Measurements from ENCODE around the gene PTPRQ. TPM values are rescaled to one million over a fixed set of nuclear protein-coding genes. Genes with fewer than 3 reads are reported as not detected.
"Not testable (repeated sequence)": the region's sequence is repeated elsewhere in the genome, so short reads cannot be mapped to it uniquely, and the experiment has no call there.

PTPRQ gene
- total RNA-seq, 2 experiments from 2014 or later = not detected

DNA sequence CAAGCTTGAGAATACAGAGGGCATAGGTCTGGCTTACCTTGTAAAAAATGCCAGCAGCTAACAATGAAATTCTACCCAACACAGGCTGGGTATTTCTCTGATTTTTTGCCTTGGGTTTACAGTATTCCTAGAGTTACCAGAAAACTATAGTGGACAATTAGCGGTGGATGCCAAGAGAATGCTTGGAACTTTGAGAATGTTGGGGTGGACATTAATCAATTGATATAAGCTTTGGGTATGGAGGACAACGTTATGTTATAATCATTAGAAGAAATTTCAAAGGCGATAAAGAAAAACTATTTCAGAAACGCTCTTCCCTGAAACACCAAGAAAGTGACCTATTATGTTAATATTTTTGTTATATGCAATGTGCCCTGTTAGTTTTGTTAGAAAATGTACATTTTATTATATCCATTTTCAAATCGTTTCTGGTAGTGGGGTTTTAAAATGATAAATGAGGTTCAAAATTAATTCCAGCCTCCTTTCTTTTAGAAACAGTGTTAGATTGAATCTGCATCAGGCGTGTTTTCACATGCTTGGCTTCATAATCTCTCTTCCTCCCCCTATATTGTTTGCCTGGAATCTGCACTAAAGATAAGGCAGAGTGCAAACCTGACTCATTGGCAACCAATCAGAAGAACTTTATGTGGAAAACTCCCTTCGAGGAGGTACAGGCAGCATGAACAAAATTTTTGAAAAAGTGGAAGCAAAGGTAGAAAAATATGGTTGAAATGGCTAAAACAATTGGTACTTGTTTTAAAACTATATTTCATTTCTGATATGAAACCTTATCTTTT is 1.4 kb upstream of the PTPRQ start:
- Mint-ChIP-seq H3K4me1 (no peaks in the 10 kb centered on the region), H3K36me3 (no peaks in the 10 kb centered on the region), H3K9me3 (ENCODE audit: low read depth) (peaks cover 2% of the 10 kb centered on the region), H3K27ac (no peak overlapping the region), H3K4me3 (no peak overlapping the region), H3K27me3 (no peaks in the 10 kb centered on the region)
- ATAC-seq (no peak), DNase-seq (no peak)
- CTCF ChIA-PET = no interaction called here

GRCh38 chr12:80445083-80445793 is 1.2 kb downstream of the PTPRQ start:
- Mint-ChIP-seq H3K27ac (no peak overlapping the region), H3K4me1 (no peaks in the 10 kb centered on the region), H3K36me3 (no peaks in the 10 kb centered on the region), H3K4me3 (no peak overlapping the region), H3K9me3 (ENCODE audit: low read depth) (peaks cover 2% of the 10 kb centered on the region), H3K27me3 (no peaks in the 10 kb centered on the region)
- DNase-seq (no peak), ATAC-seq (no peak)
- CTCF ChIA-PET = no interaction called here

DNA sequence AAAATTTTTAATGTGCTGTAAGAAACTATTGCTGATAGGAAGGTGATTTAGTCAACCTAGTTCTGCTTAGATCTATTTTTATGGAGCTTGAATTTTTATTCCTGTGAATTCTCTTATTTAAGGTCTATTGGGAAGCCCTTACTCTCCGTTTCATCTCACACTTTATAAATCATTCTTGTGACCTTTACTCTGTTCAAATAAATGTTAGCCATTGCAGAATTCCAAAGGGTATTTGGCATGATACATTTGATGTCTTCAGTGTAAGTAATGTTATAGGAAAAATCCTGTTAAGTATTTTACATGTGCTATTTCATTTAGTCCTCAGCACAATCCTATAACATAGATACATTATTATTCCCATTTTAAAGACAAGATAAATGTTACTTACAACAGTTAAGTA is 12.5 kb downstream of the PTPRQ start:
- DNase-seq (no peak), ATAC-seq (no peak)
- CTCF ChIA-PET = no interaction called here
- Mint-ChIP-seq H3K27ac (no peak overlapping the region), H3K9me3 (ENCODE audit: low read depth) (peaks cover 5% of the 10 kb centered on the region), H3K4me3 (no peak overlapping the region), H3K4me1 (no peaks in the 10 kb centered on the region), H3K27me3 (no peaks in the 10 kb centered on the region), H3K36me3 (no peaks in the 10 kb centered on the region)

DNA sequence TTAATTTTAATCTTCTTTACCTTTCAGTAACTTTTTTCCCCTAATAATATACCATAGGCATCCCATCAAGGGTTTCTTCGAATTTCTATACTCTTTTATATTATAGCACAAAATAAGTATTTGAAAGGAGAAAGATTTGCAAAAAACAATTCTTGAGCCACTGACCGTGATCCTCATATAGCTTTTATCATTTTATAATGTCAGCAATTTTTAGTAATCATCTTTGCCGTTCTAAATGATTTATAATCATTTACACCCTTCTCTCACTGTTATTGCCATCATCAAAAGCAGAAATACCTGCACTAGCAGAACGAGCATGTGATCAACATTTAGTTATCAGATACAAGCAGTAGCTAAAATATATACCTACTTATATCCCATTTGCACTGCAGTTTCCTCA is 16.9 kb downstream of the PTPRQ start:
- Mint-ChIP-seq H3K4me1 (no peaks in the 10 kb centered on the region), H3K27me3 (no peaks in the 10 kb centered on the region), H3K36me3 (no peaks in the 10 kb centered on the region), H3K27ac (no peak overlapping the region), H3K4me3 (no peak overlapping the region), H3K9me3 (ENCODE audit: low read depth) (peaks cover 1% of the 10 kb centered on the region)
- DNase-seq (no peak), ATAC-seq (no peak)
- CTCF ChIA-PET = no interaction called here

DNA sequence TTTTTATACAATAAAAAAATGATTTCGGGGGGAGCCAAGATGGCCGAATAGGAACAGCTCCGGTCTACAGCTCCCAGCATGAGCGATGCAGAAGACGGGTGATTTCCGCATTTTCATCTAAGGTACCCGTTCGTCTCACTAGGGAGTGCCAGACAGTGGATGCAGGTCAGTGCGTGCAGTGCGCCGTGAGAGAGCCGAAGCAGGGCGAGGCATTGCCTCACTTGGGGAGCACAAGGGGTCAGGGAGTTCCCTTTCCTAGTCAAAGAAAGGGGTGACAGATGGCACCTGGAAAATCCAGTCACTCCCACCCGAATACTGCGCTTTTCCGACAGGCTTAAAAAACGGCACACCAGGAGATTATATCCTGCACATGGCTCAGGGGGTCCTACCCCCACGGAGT is 17.8 kb downstream of the PTPRQ start:
- H3K4me1 Mint-ChIP-seq; H3K27ac Mint-ChIP-seq; H3K4me3 Mint-ChIP-seq; CTCF ChIA-PET; H3K36me3 Mint-ChIP-seq; H3K27me3 Mint-ChIP-seq; H3K9me3 Mint-ChIP-seq (ENCODE audit: low read depth); DNase-seq; ATAC-seq: not testable (repeated sequence)

DNA sequence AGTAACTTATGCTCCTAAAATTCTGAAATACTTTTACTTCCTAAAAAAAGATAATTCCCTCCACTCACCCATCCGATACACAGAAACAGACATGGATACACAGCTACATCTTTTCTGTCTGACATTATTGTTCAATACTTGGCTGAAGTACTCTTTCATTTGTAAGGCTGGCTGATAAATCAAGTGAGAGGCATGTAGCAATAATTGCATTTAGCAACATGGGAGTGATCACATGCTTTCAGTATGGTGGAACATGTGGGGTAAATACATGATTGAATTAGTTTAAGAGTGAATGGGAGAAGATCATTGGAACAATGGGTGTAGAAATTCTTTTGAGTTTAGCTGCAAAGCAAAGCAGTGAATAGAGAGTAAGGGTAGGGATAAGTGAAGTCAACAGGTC is 25.6 kb downstream of the PTPRQ start:
- no peak overlapping the region for H3K27ac Mint-ChIP-seq
- no peaks in the 10 kb centered on the region for H3K4me1 Mint-ChIP-seq
- H3K27me3 Mint-ChIP-seq = no peaks in the 10 kb centered on the region
- ATAC-seq = no peak
- DNase-seq = no peak
- no peak overlapping the region for H3K4me3 Mint-ChIP-seq
- CTCF ChIA-PET = no interaction called here
- H3K36me3 Mint-ChIP-seq = no peaks in the 10 kb centered on the region
- H3K9me3 Mint-ChIP-seq (ENCODE audit: low read depth) = no peaks in the 10 kb centered on the region

- Mint-ChIP-seq H3K4me3 (no peak overlapping the region), H3K9me3 (ENCODE audit: low read depth) (no peaks in the 10 kb centered on the region), H3K4me1 (no peaks in the 10 kb centered on the region), H3K36me3 (no peaks in the 10 kb centered on the region), H3K27ac (no peak overlapping the region), H3K27me3 (no peaks in the 10 kb centered on the region)
- CTCF ChIA-PET = no interaction called here
- no peak for ATAC-seq
- DNase-seq = no peak
Observed at GRCh38 chr12:80470403-80470802, 26.4 kb downstream of the PTPRQ start.

GRCh38 chr12:80472236-80472635 is 28.2 kb downstream of the PTPRQ start:
- DNase-seq = no peak
- H3K36me3 Mint-ChIP-seq = no peaks in the 10 kb centered on the region
- no peaks in the 10 kb centered on the region for H3K27me3 Mint-ChIP-seq
- no peaks in the 10 kb centered on the region for H3K4me1 Mint-ChIP-seq
- no peak overlapping the region for H3K4me3 Mint-ChIP-seq
- CTCF ChIA-PET = no interaction called here
- no peak for ATAC-seq
- peaks cover 3% of the 10 kb centered on the region for H3K9me3 Mint-ChIP-seq (ENCODE audit: low read depth)
- H3K27ac Mint-ChIP-seq = no peak overlapping the region

DNA sequence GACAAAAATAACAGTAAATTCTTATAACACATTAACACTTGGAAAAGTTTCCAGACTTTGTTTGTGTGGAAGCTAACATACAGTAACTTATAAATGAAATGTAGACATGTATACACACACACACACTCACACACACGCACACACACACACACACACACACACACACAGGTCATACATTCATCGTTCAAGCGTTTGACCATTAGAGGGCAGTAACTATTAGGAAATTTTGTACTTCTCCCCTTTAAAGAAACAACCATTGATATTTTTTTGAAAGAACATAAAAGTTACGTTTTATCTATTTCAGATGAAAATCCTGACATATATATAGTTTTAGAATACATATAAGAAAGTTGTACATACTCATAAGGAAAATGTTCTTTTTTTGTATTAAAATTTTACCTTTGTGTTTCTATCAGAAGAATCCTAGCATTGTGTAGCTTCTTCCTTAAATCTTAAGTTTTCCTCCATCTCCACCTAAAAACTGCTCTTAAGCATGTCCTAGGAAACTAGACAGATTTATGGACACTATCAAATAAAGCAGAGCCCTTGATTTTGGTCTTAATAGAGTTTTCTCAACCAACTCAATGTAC is 29.0 kb downstream of the PTPRQ start:
- CTCF ChIA-PET = no interaction called here
- no peaks in the 10 kb centered on the region for H3K36me3 Mint-ChIP-seq
- H3K4me1 Mint-ChIP-seq = no peaks in the 10 kb centered on the region
- H3K27me3 Mint-ChIP-seq = no peaks in the 10 kb centered on the region
- peaks cover 3% of the 10 kb centered on the region for H3K9me3 Mint-ChIP-seq (ENCODE audit: low read depth)
- no peak overlapping the region for H3K4me3 Mint-ChIP-seq
- ATAC-seq = no peak
- no peak overlapping the region for H3K27ac Mint-ChIP-seq
- DNase-seq = no peak

- DNase-seq; H3K27me3 Mint-ChIP-seq; H3K27ac Mint-ChIP-seq; H3K9me3 Mint-ChIP-seq (ENCODE audit: low read depth); H3K36me3 Mint-ChIP-seq; H3K4me3 Mint-ChIP-seq; CTCF ChIA-PET; ATAC-seq; H3K4me1 Mint-ChIP-seq: not testable (repeated sequence)
Observed at GRCh38 chr12:80477521-80478145, 33.6 kb downstream of the PTPRQ start.

- CTCF ChIA-PET = no interaction called here
- H3K9me3 Mint-ChIP-seq (ENCODE audit: low read depth) = peaks cover 4% of the 10 kb centered on the region
- H3K27ac Mint-ChIP-seq = no peak overlapping the region
- no peaks in the 10 kb centered on the region for H3K36me3 Mint-ChIP-seq
- no peaks in the 10 kb centered on the region for H3K27me3 Mint-ChIP-seq
- H3K4me1 Mint-ChIP-seq = no peaks in the 10 kb centered on the region
- no peak overlapping the region for H3K4me3 Mint-ChIP-seq
- ATAC-seq (no peak), DNase-seq (no peak)
Observed at GRCh38 chr12:80484746-80485145, 40.7 kb downstream of the PTPRQ start.

DNA sequence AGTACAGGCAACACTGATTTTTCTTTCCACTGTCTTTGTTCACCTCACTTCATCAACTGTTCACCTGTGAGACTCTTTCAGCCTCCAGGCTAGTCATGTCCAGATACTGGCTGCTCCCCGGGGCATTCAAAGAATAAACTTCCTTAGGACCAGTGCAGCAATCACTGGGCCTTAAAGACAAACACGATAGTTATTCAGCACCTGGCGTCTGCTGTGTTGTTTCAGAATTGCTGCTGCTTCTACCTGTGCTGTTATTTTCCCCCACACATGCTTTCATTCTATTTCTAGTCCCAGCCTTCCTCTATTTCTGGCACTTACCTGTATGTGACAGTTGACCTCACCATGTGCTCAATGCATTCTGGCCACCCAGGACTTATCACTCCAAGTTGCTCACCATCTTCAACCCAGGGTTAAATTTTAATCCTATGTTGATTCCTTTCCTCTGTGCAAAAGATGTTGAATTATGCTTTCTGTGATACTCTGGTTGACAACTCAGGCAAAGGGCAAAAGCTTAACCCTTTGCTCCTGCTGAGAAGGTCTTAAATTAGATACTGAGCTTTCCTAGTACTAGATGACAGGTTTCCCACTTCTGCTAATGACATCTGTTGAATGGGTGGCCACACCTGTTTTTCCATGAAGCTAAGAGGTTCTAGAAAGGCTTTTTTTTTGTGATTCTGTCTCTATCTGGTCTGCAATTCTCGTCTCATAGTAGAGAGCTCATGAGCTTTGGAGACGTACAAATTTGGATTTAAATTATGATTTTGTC is 41.4 kb downstream of the PTPRQ start:
- no peaks in the 10 kb centered on the region for H3K4me1 Mint-ChIP-seq
- ATAC-seq (no peak), DNase-seq (no peak)
- no peaks in the 10 kb centered on the region for H3K36me3 Mint-ChIP-seq
- peaks cover 4% of the 10 kb centered on the region for H3K9me3 Mint-ChIP-seq (ENCODE audit: low read depth)
- no peak overlapping the region for H3K4me3 Mint-ChIP-seq
- no peaks in the 10 kb centered on the region for H3K27me3 Mint-ChIP-seq
- no peak overlapping the region for H3K27ac Mint-ChIP-seq
- CTCF ChIA-PET = no interaction called here

GRCh38 chr12:80490329-80490728 is 46.3 kb downstream of the PTPRQ start:
- CTCF ChIA-PET = no interaction called here
- no peaks in the 10 kb centered on the region for H3K27me3 Mint-ChIP-seq
- no peaks in the 10 kb centered on the region for H3K4me1 Mint-ChIP-seq
- H3K36me3 Mint-ChIP-seq = no peaks in the 10 kb centered on the region
- ATAC-seq (no peak), DNase-seq (no peak)
- no peak overlapping the region for H3K27ac Mint-ChIP-seq
- H3K4me3 Mint-ChIP-seq = no peak overlapping the region
- H3K9me3 Mint-ChIP-seq (ENCODE audit: low read depth) = peaks cover under 1% of the 10 kb centered on the region
